ENCODE measurements around the gene TUBB1.

Gene TUBB1

DNA sequence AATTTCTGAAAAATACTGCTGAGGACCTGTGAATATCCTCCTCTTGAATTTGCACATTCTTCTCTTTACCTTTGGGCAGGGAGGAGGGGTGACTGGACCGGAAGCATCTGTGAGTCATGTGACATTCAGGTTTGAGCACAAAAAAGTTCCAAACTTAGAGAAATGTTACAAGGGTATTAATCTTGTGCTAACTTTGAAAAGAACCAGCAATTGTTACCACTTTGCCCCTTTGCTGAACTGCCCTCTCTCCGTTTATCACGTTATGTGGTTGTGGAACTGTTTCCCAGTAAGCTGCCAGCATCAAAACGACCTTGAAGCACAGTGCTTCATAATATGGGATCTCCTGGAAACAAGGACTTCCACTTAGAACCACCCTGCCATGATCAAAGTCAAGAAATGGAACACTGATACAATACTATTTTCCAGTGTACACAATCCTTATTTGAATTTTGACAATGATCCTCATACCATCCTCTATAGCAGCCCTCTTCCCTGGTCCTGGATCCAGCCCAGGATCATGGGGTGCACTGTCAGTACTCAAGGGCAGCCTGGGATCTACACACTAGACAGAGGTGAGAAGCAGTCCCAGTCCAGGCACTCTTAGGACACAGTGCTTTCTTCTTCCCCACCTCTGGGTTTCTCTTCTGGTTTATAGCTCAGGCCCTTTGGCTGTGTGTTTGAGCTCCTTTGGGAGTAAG, 2.3 kb upstream of the TUBB1 start:
- Mint-ChIP-seq H3K4me1 (ENCODE audit: low read depth) (peaks cover 44% of the 10 kb centered on the region), H3K9me3 (no peaks in the 10 kb centered on the region), H3K27ac (peak overlapping the region; percentile 72), H3K4me3 (no peak overlapping the region), H3K36me3 (ENCODE audit: low read depth) (no peaks in the 10 kb centered on the region), H3K27me3 (no peaks in the 10 kb centered on the region)

DNA sequence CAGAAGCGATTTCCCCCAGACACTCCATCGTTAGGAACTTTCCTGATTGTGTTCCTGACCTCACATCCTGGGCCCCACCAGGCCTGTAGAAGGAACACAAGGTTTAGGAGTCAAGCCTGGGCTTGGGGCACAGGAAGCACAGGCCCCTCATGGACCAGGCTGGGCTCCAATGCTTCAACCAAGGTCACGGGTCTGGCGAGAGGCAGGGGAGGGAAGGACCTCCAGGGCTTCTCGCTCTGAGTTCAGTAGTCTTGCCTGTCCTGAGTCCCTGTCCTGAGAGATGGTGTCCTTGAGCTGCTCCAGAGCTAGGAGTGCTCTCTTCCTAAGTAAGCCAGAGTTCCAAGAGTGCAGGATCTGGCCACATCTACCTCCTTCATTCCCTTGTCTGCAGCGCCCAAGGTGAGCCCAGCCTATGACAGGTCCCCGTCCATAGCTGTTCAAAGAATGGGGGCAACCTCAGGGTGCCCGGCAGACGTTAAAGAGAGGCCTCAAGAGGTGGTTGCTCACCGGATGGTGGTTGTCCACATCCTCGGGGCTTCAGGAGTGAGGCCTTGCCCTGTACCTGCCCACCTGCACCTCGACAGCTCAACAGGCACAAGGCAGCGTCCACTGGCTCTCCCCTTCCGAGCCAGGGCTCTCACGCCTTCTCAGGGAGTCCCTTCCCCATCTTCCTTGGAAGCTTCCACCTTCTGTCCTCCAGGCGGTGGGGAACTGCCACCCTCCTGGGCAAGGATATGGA, 1.6 kb upstream of the TUBB1 start:
- no peaks in the 10 kb centered on the region for H3K9me3 Mint-ChIP-seq
- peaks cover 5% of the 10 kb centered on the region for H3K36me3 Mint-ChIP-seq (ENCODE audit: low read depth)
- H3K27me3 Mint-ChIP-seq = no peaks in the 10 kb centered on the region
- H3K27ac Mint-ChIP-seq = peak overlapping the region; percentile 26
- H3K4me1 Mint-ChIP-seq (ENCODE audit: low read depth) = peaks cover 41% of the 10 kb centered on the region
- H3K4me3 Mint-ChIP-seq = no peak overlapping the region

DNA sequence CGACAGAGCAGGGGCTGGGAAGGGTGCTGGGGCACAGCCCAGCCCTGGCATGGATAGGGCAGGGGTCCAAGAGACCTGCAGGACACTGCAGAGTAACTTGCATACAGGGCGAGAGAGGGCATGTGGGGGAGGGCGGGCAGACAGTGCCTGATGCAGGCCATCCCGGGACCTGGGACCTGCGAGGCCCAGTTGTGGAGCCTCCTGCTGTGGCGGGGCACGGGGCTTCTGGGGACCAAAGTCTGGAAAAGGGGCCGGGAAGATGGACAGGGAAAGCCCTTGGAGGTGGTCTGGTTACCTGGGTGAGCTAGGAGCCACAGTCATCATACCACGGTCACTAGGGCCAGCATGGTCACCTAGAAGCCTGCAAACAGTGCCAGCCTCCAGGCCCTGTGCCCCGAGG, 412 bp upstream of the TUBB1 start:
- peaks cover 16% of the 10 kb centered on the region for H3K36me3 Mint-ChIP-seq (ENCODE audit: low read depth)
- peaks cover 33% of the 10 kb centered on the region for H3K4me1 Mint-ChIP-seq (ENCODE audit: low read depth)
- no peak overlapping the region for H3K27ac Mint-ChIP-seq
- H3K27me3 Mint-ChIP-seq = no peaks in the 10 kb centered on the region
- no peaks in the 10 kb centered on the region for H3K9me3 Mint-ChIP-seq
- no peak overlapping the region for H3K4me3 Mint-ChIP-seq

DNA sequence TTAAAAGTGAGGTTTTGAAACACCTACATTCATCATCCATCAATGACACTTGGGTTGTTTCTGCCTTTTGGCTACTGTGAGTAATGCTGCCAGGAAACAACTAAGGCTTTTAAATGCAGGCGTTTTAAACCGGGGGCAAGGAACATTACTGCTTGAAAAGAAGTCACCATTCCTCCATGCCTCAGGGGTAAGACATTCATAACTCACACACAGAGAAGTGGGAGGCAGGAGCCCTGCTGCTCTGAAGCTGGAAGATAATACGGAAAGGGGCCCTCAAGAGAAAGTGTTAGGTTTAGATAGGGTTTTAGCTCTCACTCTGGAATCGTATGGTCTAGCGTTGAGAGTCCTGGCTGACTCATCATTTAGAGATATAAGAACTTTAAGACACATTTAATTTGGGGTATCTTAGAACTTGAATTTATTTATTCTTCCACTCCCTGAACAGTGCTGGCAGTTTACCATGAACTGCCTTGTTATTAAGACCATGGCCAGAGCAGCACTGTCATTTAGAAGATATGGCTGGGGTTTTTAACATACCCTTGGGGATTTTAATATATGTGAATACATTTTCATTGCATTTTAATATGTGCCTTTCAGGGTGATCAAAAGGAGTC, 1.8 kb downstream of the TUBB1 start:
- Mint-ChIP-seq H3K9me3 (no peaks in the 10 kb centered on the region), H3K27ac (no peak overlapping the region), H3K4me1 (ENCODE audit: low read depth) (peaks cover 27% of the 10 kb centered on the region), H3K36me3 (ENCODE audit: low read depth) (peaks cover 37% of the 10 kb centered on the region), H3K4me3 (no peak overlapping the region), H3K27me3 (no peaks in the 10 kb centered on the region)

DNA sequence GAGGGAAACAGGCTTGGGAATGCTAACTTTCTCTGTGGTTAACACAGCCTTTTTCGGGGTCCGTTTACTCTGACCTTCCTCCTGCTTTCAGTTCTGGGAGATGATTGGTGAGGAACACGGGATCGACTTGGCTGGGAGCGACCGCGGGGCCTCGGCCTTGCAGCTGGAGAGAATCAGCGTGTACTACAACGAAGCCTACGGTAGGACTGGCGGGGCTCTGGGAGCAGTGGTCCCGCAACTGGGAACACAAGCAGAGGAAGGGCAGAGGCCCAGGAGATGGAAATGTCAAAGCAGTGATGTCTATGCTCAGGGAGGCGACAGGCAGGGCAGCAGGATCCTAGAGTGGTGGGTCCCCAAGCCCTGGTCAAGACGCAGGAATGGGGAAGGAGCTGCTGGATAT, 3.5 kb downstream of the TUBB1 start:
- Mint-ChIP-seq H3K36me3 (ENCODE audit: low read depth) (peaks cover 53% of the 10 kb centered on the region), H3K4me3 (no peak overlapping the region), H3K27ac (no peak overlapping the region), H3K4me1 (ENCODE audit: low read depth) (peaks cover 27% of the 10 kb centered on the region), H3K27me3 (no peaks in the 10 kb centered on the region), H3K9me3 (no peaks in the 10 kb centered on the region)

DNA sequence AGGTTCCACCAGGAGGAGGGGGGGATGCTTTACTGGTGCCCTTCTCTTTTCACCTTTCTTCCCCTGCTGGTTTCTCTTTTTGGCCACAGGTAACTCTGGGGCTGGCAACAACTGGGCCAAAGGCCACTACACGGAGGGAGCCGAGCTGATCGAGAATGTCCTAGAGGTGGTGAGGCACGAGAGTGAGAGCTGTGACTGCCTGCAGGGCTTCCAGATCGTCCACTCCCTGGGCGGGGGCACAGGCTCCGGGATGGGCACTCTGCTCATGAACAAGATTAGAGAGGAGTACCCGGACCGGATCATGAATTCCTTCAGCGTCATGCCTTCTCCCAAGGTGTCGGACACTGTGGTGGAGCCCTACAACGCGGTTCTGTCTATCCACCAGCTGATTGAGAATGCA, 4.4 kb downstream of the TUBB1 start:
- no peaks in the 10 kb centered on the region for H3K9me3 Mint-ChIP-seq
- H3K36me3 Mint-ChIP-seq (ENCODE audit: low read depth) = peaks cover 60% of the 10 kb centered on the region
- H3K4me3 Mint-ChIP-seq = no peak overlapping the region

DNA sequence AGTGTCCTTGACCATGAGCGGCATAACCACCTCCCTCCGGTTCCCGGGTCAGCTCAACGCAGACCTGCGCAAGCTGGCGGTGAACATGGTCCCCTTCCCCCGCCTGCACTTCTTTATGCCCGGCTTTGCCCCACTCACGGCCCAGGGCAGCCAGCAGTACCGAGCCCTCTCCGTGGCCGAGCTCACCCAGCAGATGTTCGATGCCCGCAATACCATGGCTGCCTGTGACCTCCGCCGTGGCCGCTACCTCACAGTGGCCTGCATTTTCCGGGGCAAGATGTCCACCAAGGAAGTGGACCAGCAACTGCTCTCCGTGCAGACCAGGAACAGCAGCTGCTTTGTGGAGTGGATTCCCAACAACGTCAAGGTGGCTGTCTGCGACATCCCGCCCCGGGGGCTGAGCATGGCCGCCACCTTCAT, 4.9 kb downstream of the TUBB1 start:
- peaks cover 65% of the 10 kb centered on the region for H3K36me3 Mint-ChIP-seq (ENCODE audit: low read depth)
- H3K9me3 Mint-ChIP-seq = no peaks in the 10 kb centered on the region
- H3K27me3 Mint-ChIP-seq = no peaks in the 10 kb centered on the region
- H3K4me3 Mint-ChIP-seq = no peak overlapping the region
- H3K27ac Mint-ChIP-seq = no peak overlapping the region
- peaks cover 41% of the 10 kb centered on the region for H3K4me1 Mint-ChIP-seq (ENCODE audit: low read depth)

More for the DNA sequence above, 4.4 kb downstream of the TUBB1 start:
- Mint-ChIP-seq H3K27me3 (no peaks in the 10 kb centered on the region), H3K4me1 (ENCODE audit: low read depth) (peaks cover 36% of the 10 kb centered on the region), H3K27ac (no peak overlapping the region)

DNA sequence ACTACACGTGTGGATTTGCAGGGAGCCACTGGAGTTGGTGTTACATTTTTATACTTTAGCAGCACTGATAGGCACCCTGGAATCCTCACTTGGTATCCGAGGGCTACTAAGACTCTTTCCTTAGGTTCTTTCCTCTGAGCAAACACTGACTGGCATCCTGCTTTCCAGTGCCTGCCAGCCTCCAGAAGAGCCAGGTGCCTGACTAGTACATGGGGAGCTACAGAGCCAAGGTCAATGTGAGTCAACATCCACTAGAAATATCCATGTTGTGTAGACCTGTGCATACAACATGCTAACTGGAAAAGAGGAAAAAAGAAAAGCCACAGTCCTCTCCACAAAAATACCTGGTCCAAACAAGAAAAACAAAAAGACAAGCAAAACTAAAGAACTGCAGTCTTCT, 5.9 kb downstream of the TUBB1 start:
- Mint-ChIP-seq H3K27ac (no peak overlapping the region), H3K4me3 (no peak overlapping the region), H3K4me1 (ENCODE audit: low read depth) (peaks cover 51% of the 10 kb centered on the region), H3K9me3 (no peaks in the 10 kb centered on the region), H3K27me3 (no peaks in the 10 kb centered on the region), H3K36me3 (ENCODE audit: low read depth) (peaks cover 75% of the 10 kb centered on the region)

DNA sequence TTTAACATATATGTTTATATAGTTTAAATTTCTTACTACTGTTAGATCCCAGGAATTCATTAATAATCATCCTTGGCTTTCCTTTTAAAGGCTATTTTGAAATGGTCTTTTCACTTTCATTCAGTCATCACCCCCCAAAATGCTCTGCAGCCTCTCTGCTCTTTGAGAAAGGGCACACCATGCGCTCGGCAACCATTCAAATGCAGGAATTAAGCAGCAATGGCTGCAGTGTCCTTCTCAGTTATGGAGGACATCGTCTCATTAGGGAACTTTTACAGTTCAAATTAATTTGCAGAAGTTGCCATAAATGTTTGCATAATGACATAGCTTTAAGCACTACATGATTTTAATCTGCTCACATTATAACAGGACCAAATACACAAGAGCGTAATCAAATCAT, 6.3 kb downstream of the TUBB1 start:
- Mint-ChIP-seq H3K27me3 (no peaks in the 10 kb centered on the region), H3K4me1 (ENCODE audit: low read depth) (peaks cover 55% of the 10 kb centered on the region), H3K27ac (no peak overlapping the region), H3K36me3 (ENCODE audit: low read depth) (peaks cover 79% of the 10 kb centered on the region), H3K4me3 (no peak overlapping the region), H3K9me3 (no peaks in the 10 kb centered on the region)

DNA sequence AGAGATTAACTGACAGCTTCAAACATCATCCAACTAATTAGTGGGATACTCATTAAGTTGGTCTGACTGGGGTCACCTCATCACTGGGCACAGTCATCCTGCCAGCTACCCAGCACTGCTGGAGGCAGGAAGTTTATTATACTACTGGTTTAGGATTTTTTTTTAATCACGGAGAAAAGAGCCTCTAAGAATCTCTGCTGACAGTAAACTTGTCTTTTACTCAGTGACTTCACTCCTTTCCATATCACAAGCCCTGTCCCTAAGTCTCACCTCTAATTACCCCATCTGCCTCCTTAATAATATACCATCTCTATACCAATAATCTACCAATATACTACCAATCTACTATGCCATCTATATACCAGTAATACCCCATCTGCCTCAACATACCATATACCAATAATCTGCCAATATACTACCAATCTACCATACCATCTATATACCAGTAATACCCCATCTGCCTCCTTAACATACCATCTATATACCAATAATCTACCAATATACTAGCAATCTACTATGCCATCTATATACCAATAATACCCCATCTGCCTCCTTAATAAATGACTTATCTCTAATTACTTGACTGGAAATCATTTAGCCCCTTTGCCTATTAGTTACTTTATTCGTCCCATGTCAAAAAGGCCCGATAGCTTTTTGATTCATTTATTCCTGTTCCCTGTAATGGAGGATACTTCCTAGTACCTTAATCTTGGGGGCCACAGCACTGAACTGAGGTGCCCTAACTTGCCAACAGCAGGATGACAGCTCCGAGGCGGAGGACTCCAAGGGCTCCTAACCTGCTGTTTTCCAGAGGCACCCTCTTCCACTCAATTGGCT, 7.9 kb downstream of the TUBB1 start:
- peaks cover 89% of the 10 kb centered on the region for H3K36me3 Mint-ChIP-seq (ENCODE audit: low read depth)
- H3K4me3 Mint-ChIP-seq = peak overlapping the region; percentile 35
- H3K27ac Mint-ChIP-seq = peak overlapping the region; percentile 71
- no peaks in the 10 kb centered on the region for H3K9me3 Mint-ChIP-seq
- H3K27me3 Mint-ChIP-seq = no peaks in the 10 kb centered on the region
- peaks cover 59% of the 10 kb centered on the region for H3K4me1 Mint-ChIP-seq (ENCODE audit: low read depth)

DNA sequence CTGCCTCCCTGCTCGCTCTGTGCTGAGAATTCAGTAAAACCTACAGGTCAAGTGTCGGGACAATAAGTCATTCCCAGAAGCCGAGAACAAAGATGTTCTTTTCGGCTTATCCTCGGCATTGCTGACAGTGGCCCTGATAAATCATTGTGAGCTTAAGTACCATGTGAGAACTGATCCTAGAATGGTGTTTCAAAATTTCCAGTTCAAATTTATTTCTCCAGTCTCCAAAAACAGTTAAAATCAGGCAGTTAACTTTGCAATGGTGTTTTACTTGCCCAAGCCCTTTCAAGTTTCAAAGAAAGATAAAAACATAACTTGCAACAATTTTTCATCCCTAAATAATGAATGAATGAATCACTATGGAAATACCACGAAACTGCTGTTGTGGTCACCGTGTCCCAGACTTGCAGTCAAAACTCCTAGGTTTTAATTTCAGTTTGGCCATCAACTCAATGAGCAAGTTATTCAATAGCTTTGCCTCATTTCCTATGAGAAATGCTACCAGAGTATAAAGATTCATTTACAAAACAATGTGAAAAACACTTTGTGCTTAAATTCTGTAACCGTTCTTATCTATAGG, 8.6 kb downstream of the TUBB1 start:
- Mint-ChIP-seq H3K4me1 (ENCODE audit: low read depth) (peaks cover 62% of the 10 kb centered on the region), H3K27me3 (no peaks in the 10 kb centered on the region), H3K36me3 (ENCODE audit: low read depth) (peaks cover 85% of the 10 kb centered on the region), H3K27ac (peak overlapping the region; percentile 71), H3K9me3 (no peaks in the 10 kb centered on the region), H3K4me3 (peak overlapping the region; percentile 35)

DNA sequence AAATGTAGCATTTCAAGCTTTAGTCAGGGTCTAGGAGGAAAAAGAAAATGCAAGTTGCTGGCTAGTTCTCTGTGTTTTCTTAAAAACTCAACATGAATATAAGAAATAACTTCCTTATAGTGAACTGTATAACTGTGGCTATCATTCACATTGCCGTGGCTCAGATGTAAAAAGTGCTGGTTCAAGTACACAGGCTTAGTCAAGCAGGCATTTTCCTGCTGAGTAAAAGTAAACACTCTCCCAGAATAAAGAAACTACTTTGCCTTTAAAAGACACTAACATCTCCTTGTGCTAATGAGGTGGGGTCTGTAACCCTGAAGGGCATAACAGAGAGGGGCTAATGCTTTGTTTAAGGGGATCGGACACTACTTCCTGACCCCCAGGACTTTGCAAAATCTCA, 9.6 kb downstream of the TUBB1 start:
- Mint-ChIP-seq H3K36me3 (ENCODE audit: low read depth) (peaks cover 81% of the 10 kb centered on the region), H3K4me1 (ENCODE audit: low read depth) (peaks cover 71% of the 10 kb centered on the region), H3K27me3 (no peaks in the 10 kb centered on the region), H3K9me3 (no peaks in the 10 kb centered on the region), H3K27ac (peak overlapping the region; percentile 49), H3K4me3 (peak overlapping the region; percentile 89)

DNA sequence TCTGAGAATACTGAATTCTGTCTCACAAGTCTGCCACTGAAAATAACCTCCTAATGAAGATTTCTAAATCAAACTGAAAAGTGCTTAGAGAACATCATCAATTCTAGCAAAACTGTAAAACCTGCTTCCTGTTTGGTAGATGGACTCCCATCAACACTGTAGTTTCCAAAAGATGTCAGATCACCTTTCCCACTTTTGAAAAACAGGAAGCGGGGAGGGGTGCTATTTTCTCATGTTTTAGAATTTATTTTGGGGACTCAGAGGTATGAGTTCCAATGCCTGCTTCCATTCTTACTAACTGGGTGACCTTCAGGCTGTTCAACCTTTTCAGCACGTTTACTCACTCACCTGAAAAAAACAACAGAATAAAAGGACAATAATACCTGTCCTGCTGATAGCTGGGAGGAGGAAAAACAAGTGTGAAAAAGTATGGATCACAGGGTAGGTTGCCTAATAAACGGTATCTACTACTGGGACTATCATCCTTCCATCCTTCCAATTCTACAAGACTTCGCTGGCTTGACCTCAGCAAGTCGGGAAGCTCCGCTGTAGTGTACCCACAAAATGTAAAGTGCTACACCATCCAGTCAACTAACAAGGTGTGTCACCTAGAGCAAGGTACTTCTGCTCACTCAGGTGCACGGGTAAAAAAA, 11.8 kb downstream of the TUBB1 start:
- Mint-ChIP-seq H3K27me3 (no peaks in the 10 kb centered on the region), H3K4me3 (peak overlapping the region; percentile 89), H3K4me1 (ENCODE audit: low read depth) (peaks cover 75% of the 10 kb centered on the region), H3K9me3 (no peaks in the 10 kb centered on the region), H3K27ac (peak overlapping the region; percentile 78), H3K36me3 (ENCODE audit: low read depth) (peaks cover 83% of the 10 kb centered on the region)

DNA sequence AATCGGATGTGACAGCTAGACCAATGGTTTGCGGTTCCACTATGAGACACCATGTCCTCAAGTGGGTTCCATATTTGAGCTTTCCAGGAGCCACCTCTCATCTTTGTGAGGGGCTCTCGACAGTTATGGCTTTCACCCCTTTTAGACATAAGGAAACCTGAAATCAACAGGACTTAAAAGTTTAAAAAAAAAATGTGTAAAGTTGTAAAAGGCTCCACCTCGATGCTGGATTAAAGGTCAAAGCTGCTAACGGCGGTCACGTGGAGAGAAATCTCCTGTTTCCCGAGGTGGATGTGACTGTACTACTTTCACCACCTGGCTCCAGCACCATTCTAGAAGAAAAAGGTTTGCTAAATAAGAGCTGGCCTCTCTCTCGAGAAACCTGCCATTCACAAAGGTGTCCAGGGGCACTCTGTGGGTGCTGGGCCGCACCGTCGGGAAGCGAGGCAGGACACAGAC, 12.4 kb downstream of the TUBB1 start:
- Mint-ChIP-seq H3K27ac (peak overlapping the region; percentile 78), H3K9me3 (no peaks in the 10 kb centered on the region), H3K36me3 (ENCODE audit: low read depth) (peaks cover 84% of the 10 kb centered on the region), H3K4me1 (ENCODE audit: low read depth) (peaks cover 74% of the 10 kb centered on the region), H3K4me3 (peak overlapping the region; percentile 89), H3K27me3 (no peaks in the 10 kb centered on the region)
